C4-2B (cell line): ENCODE measurements around the gene ATXN7L1.

Experiments used
- CTCF ChIP-seq: fragments of 450-650 bp; conservative IDR thresholded peaks from 2 replicates; pipeline ENCODE4 v1.5.1; 2017; ENCODE audit warnings: mild to moderate bottlenecking
- ZFX ChIP-seq: fragments of 450-650 bp; IDR thresholded peaks from 2 replicates; pipeline ENCODE4 v1.6.1; 2017

GRCh38 chr7:105885387-105886111, 9.2 kb upstream of the ATXN7L1 start:
- TF ChIP-seq CTCF (no peak), ZFX (no peak)
